SK-N-SH (cell line): ENCODE data around the gene MEGF8. TPM values are rescaled to one million over a fixed set of nuclear protein-coding genes. Genes with fewer than 3 reads are reported as not detected.

Source experiments
- CTCF ChIA-PET: fragments of 300-600, 350-600 bp; formaldehyde crosslinking; extraction: SDS; loops from one replicate; lab custom pipeline; 2021; lab: Yijun Ruan, JAX
- POLR2A ChIA-PET: fragments of 350-600 bp; sonication (Branson Sonifier 250); formaldehyde crosslinking; extraction: SDS; loops from one replicate; lab custom pipeline; 2020; ENCODE audit warnings: antibody characterized with exemption, inconsistent platforms; lab: Yijun Ruan, JAX
- DNase-seq: peaks from one replicate; pipeline ENCODE4 v3.0.0; 2012
- H2AFZ ChIP-seq: fragments of 200-600 bp; sonication (generic); 2 replicates; pipeline ENCODE4 v1.8.1; 2016; ENCODE audit warnings: antibody characterized with exemption, mild to moderate bottlenecking, low read depth
- H3F3A ChIP-seq: fragments of 200-600 bp; sonication (generic); replicated peaks from 2 replicates; pipeline ENCODE3; 2016; ENCODE audit warnings: antibody characterized with exemption, mild to moderate bottlenecking; ENCODE audit not compliant: insufficient read depth
- H3K27ac ChIP-seq, 2 experiments: fragments of 200-500 bp in 1 of 2; fragments of 200-600 bp in 1 of 2; sonication (Bioruptor generic) in 1 of 2; sonication (generic), shearing (Covaris generic) in 1 of 2; 2 replicates each; pipeline versions ENCODE4 v1.5.1 to v1.6.1; 2014 to 2016; ENCODE audit warnings: low read depth in 2 of 2, inconsistent platforms in 1 of 2, low read length in 1 of 2, mild to moderate bottlenecking in 1 of 2, mixed read lengths in 1 of 2
- H3K27me3 ChIP-seq: fragments of 200-600 bp; sonication (generic), shearing (Covaris generic); 2 replicates; pipeline ENCODE4 v1.6.1; 2016; ENCODE audit warnings: mixed run types; ENCODE audit not compliant: insufficient read depth
- H3K36me3 ChIP-seq, 2 experiments: fragments of 200-500 bp in 1 of 2; fragments of 200-600 bp in 1 of 2; sonication (Bioruptor generic) in 1 of 2; sonication (generic) in 1 of 2; replicated peaks in 1 of 2; 2 replicates each; pipeline versions ENCODE3 to v1.5.1; 2014 to 2016; ENCODE audit warnings: low read length in 1 of 2, mild to moderate bottlenecking in 1 of 2; ENCODE audit not compliant: insufficient read depth in 2 of 2, control insufficient read depth in 1 of 2
- H3K4me1 ChIP-seq, 2 experiments: fragments of 200-500 bp in 1 of 2; fragments of 200-600 bp in 1 of 2; sonication (Bioruptor generic) in 1 of 2; sonication (generic), shearing (Covaris generic) in 1 of 2; 2 replicates each; pipeline versions ENCODE4 v1.5.1 to v1.6.1; 2014 to 2016; ENCODE audit warnings: low read depth in 1 of 2, low read length in 1 of 2, mixed run types in 1 of 2; ENCODE audit not compliant: insufficient read depth in 2 of 2, control insufficient read depth in 1 of 2
- H3K4me2 ChIP-seq: fragments of 200-600 bp; sonication (generic), shearing (Covaris generic); 2 replicates; pipeline ENCODE4 v1.6.1; 2017; ENCODE audit warnings: mixed run types
- H3K4me3 ChIP-seq, 2 experiments: fragments of 200-500 bp in 1 of 2; fragments of 200-600 bp in 1 of 2; sonication (Bioruptor generic) in 1 of 2; sonication (generic), shearing (Covaris generic) in 1 of 2; 2 replicates each; pipeline versions ENCODE4 v1.5.1 to v1.8.1; 2014 to 2016; ENCODE audit warnings: low read depth in 2 of 2, inconsistent platforms in 1 of 2, low read length in 1 of 2, mild to moderate bottlenecking in 1 of 2, mixed read lengths in 1 of 2, moderate library complexity in 1 of 2
- H3K79me2 ChIP-seq: fragments of 200-600 bp; sonication (generic); 2 replicates; pipeline ENCODE4 v1.8.1; 2017; ENCODE audit warnings: mild to moderate bottlenecking; ENCODE audit not compliant: insufficient read depth
- H3K9ac ChIP-seq: fragments of 200-600 bp; sonication (generic); 2 replicates; pipeline ENCODE4 v1.6.1; 2017; ENCODE audit warnings: mixed run types
- H3K9me2 ChIP-seq: fragments of 200-600 bp; sonication (generic); 2 replicates; pipeline ENCODE4 v1.6.1; 2017; ENCODE audit warnings: mixed run types
- H3K9me3 ChIP-seq: fragments of 200-600 bp; sonication (generic); 2 replicates; pipeline ENCODE4 v1.6.1; 2017; ENCODE audit warnings: mixed run types, mild to moderate bottlenecking, moderate library complexity
- H4K20me1 ChIP-seq: fragments of 200-600 bp; sonication (generic); 2 replicates; pipeline ENCODE4 v1.6.1; 2017; ENCODE audit warnings: mild to moderate bottlenecking, mixed run types; ENCODE audit not compliant: insufficient read depth
- EP300 ChIP-seq, 2 experiments: IDR thresholded peaks; 2 replicates each; pipeline versions ENCODE4 v1.4.0 to v1.6.1; 2012; ENCODE audit warnings: borderline replicate concordance in 1 of 2, low read depth in 1 of 2, low read length in 1 of 2
- FOXM1 ChIP-seq: IDR thresholded peaks from 2 replicates; pipeline ENCODE4 v1.4.0; 2012; ENCODE audit warnings: low read depth, mild to moderate bottlenecking
- GABPA ChIP-seq: IDR thresholded peaks from 2 replicates; pipeline ENCODE4 v1.4.0; 2012; ENCODE audit warnings: low read depth, mild to moderate bottlenecking
- RXRA ChIP-seq: IDR thresholded peaks from 2 replicates; pipeline ENCODE4 v1.4.0; 2012; ENCODE audit warnings: low read depth, mild to moderate bottlenecking, borderline replicate concordance
- SMC3 ChIP-seq: IDR thresholded peaks from 2 replicates; pipeline ENCODE4 v1.6.1; 2012; ENCODE audit warnings: low read depth, low read length, improper control_type of control experiment
- TAF1 ChIP-seq: IDR thresholded peaks from 2 replicates; pipeline ENCODE4 v1.6.1; 2012; ENCODE audit warnings: low read depth, mild to moderate bottlenecking, low read length, moderate library complexity, borderline replicate concordance
- TEAD4 ChIP-seq: IDR thresholded peaks from 2 replicates; pipeline ENCODE4 v1.4.0; 2012; ENCODE audit warnings: mild to moderate bottlenecking, borderline replicate concordance; ENCODE audit not compliant: insufficient read depth
- YY1 ChIP-seq: IDR thresholded peaks from 2 replicates; pipeline ENCODE4 v1.4.0; 2012; ENCODE audit warnings: low read depth, mild to moderate bottlenecking
- WGBS: methylation state at CpG from one replicate; pipeline ENCODE4 v1.1.6; 2017; ENCODE audit warnings: low lambda C conversion rate; 5-methylcytosine and 5-hydroxymethylcytosine counted together
- polyA plus RNA-seq, 3 experiments: library from polyadenylated mRNA; depleted of rRNA; stranded (reverse); fragments of >200 nt; gene quantifications; 2 replicates each; pipeline ENCODE4 v1.2.3, GENCODE V29; 2012
- TF ChIP-seq, protein P1 (sequence below): IDR thresholded peaks from 2 replicates; pipeline ENCODE4 v1.4.0; 2012; ENCODE audit warnings: low read depth, borderline replicate concordance
- TF ChIP-seq, protein P2 (sequence below): IDR thresholded peaks from 2 replicates; pipeline ENCODE4; 2012
- TF ChIP-seq, protein P3 (sequence below): IDR thresholded peaks from 2 replicates; pipeline ENCODE4 v1.4.0; 2012; ENCODE audit warnings: low read depth, borderline replicate concordance
- TF ChIP-seq, protein P4 (sequence below): fragments of 200-600 bp; sonication (generic); IDR thresholded peaks from 2 replicates; pipeline ENCODE4 v1.6.1; 2017; ENCODE audit warnings: antibody characterized with exemption, mild to moderate bottlenecking, moderate library complexity

MEGF8 gene
- polyA plus RNA-seq, 1 of the 3 experiments (the other 2 are of a cell fraction), result 19.1 TPM

DNA sequence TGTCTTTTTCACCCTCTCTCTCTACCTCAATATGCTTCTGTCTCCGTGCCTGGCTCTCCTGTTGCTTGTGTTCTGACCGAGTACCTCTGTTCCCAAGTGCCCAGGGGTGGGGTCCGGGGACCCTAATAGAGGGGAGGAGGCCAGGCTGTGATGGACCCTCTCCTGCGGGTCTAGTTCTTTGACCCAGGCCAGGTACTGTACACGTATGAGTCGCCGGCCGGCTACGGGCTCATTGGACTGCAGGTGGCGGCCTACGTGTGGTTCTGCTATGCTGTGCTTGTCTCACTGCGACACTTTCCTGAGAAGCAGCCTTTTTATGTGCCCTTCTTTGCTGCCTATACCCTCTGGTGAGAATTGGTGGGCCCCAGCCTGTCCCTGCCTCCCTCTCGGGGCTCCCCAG is 7.9 kb upstream of the MEGF8 start:
- peaks cover 0 to 7% of the 10 kb centered on the region in 2 experiments; a peak in 1 of 4 replicates for H3K4me1 ChIP-seq
- ChIA-PET POLR2A (no interaction called here), CTCF (interaction anchor here (1.3 kb wide), 1 partner anchor 22 kb away, joined by 4 read pairs; no protein-coding TSS in a partner anchor)
- no peaks in the 10 kb centered on the region for H3K27me3 ChIP-seq
- H3K27ac ChIP-seq, result no peak overlapping the region
- H2AFZ ChIP-seq, result no peak overlapping the region
- WGBS, result 78% methylated on average over 12 of the region's 13 CpGs
- H3K4me2 ChIP-seq, result no peak overlapping the region
- H3K9me2 ChIP-seq, result no peaks in the 10 kb centered on the region
- no peak overlapping the region for H3K9ac ChIP-seq
- no peaks in the 10 kb centered on the region for H3K79me2 ChIP-seq
- H3K9me3 ChIP-seq, result no peaks in the 10 kb centered on the region
- H4K20me1 ChIP-seq, result no peaks in the 10 kb centered on the region
- H3K4me3 ChIP-seq, result no peak overlapping the region
- no peak for DNase-seq
- no peaks in the 10 kb centered on the region for H3F3A ChIP-seq
- no peaks in the 10 kb centered on the region for H3K36me3 ChIP-seq
- TF ChIP-seq, protein P1, sequence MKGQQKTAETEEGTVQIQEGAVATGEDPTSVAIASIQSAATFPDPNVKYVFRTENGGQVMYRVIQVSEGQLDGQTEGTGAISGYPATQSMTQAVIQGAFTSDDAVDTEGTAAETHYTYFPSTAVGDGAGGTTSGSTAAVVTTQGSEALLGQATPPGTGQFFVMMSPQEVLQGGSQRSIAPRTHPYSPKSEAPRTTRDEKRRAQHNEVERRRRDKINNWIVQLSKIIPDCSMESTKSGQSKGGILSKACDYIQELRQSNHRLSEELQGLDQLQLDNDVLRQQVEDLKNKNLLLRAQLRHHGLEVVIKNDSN, result no peak
- TF ChIP-seq EP300 (IDR thresholded peaks at IDR 0.05; ENCODE audit: borderline replicate concordance in 1 of 2, low read depth in 1 of 2, low read length in 1 of 2), result no peak
- no peak for TF ChIP-seq FOXM1
- TF ChIP-seq, protein P2, sequence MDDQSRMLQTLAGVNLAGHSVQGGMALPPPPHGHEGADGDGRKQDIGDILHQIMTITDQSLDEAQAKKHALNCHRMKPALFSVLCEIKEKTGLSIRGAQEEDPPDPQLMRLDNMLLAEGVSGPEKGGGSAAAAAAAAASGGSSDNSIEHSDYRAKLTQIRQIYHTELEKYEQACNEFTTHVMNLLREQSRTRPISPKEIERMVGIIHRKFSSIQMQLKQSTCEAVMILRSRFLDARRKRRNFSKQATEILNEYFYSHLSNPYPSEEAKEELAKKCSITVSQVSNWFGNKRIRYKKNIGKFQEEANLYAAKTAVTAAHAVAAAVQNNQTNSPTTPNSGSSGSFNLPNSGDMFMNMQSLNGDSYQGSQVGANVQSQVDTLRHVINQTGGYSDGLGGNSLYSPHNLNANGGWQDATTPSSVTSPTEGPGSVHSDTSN, result no peak
- no peak for TF ChIP-seq GABPA
- no peak for TF ChIP-seq TAF1
- TF ChIP-seq, protein P3, sequence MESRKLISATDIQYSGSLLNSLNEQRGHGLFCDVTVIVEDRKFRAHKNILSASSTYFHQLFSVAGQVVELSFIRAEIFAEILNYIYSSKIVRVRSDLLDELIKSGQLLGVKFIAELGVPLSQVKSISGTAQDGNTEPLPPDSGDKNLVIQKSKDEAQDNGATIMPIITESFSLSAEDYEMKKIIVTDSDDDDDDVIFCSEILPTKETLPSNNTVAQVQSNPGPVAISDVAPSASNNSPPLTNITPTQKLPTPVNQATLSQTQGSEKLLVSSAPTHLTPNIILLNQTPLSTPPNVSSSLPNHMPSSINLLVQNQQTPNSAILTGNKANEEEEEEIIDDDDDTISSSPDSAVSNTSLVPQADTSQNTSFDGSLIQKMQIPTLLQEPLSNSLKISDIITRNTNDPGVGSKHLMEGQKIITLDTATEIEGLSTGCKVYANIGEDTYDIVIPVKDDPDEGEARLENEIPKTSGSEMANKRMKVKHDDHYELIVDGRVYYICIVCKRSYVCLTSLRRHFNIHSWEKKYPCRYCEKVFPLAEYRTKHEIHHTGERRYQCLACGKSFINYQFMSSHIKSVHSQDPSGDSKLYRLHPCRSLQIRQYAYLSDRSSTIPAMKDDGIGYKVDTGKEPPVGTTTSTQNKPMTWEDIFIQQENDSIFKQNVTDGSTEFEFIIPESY, result no peak
- no peak for TF ChIP-seq RXRA
- TF ChIP-seq TEAD4, result no peak
- TF ChIP-seq, protein P4, sequence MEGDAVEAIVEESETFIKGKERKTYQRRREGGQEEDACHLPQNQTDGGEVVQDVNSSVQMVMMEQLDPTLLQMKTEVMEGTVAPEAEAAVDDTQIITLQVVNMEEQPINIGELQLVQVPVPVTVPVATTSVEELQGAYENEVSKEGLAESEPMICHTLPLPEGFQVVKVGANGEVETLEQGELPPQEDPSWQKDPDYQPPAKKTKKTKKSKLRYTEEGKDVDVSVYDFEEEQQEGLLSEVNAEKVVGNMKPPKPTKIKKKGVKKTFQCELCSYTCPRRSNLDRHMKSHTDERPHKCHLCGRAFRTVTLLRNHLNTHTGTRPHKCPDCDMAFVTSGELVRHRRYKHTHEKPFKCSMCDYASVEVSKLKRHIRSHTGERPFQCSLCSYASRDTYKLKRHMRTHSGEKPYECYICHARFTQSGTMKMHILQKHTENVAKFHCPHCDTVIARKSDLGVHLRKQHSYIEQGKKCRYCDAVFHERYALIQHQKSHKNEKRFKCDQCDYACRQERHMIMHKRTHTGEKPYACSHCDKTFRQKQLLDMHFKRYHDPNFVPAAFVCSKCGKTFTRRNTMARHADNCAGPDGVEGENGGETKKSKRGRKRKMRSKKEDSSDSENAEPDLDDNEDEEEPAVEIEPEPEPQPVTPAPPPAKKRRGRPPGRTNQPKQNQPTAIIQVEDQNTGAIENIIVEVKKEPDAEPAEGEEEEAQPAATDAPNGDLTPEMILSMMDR, result no peak
- no peak for TF ChIP-seq YY1
- no peak for TF ChIP-seq SMC3
